HG02840 (cell line): ENCODE data around the gene NUP107.

Experiments
- ATAC-seq: cut with Tn5 transposase; IDR thresholded peaks from one replicate; pipeline ENCODE4 v1.9.1; 2021; ENCODE audit warnings: mild to moderate bottlenecking, moderate library complexity, moderate number of reproducible peaks; ENCODE audit not compliant: unreplicated experiment, low FRiP score

Gene NUP107

DNA sequence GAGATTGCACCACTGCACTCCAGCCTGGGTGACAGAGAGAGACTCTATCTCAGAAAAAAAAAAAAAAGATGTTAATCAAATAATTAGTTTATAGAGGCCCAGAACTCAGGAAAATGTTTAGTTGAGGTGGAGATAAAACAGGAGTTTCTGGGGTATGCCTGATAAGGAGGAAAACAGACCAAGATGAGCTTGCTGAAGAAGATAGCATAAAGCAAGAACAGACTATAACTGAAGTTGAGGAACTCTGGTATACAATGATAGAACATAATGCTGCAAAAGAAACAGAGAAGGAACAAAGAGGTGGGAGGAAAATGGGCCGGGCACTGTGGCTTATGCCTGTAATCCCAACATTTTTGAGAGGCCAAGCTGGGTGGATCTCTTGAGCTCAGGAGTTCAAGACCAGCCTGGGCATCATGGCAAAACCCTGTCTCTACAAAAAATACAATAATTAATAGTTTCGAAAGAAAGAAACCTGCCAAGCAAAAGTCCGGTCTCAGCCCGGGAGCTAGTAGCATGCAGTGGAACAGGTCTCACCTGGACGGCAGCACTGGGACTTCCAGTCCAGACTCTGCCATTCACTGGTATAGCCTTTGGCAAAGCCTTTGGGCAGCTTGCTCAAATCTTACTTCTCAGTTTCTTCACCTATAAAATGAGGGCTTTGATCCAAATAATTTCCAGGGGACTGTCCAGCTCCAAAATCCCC lies 84.6 kb downstream of the NUP107 start:
- no peak for ATAC-seq

GRCh38 chr12:68772714-68773113 lies 85.9 kb downstream of the NUP107 start:
- ATAC-seq: no peak

GRCh38 chr12:68773582-68773981 lies 86.8 kb downstream of the NUP107 start:
- ATAC-seq: no peak

DNA sequence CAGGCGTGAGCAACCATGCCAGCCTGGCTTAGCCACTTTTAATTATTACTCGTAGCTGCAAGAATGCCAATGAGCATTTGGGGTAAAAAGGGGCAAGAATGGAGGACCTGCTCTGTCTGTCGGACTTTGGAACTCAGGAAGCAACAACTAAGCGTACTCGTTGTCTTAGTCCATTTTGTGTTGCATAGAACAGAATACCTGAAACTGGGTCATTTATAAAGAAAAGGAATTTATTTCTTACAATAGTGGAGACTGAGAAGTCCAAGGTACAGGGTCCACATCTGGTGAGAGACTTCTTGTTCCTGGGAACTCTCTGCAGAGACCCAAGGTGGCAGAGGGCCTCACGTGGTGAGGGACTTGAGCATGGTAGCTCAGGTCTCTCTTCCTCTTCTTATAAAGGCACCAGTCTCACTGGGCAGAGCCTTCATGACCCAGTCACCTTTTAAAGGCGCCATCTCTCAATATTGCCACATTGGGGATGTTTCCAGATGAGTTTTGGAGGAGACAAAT lies 88.4 kb downstream of the NUP107 start:
- ATAC-seq: no peak

- ATAC-seq: no peak
These were observed 90.3 kb downstream of the NUP107 start for GRCh38 chr12:68776976-68777610.

DNA sequence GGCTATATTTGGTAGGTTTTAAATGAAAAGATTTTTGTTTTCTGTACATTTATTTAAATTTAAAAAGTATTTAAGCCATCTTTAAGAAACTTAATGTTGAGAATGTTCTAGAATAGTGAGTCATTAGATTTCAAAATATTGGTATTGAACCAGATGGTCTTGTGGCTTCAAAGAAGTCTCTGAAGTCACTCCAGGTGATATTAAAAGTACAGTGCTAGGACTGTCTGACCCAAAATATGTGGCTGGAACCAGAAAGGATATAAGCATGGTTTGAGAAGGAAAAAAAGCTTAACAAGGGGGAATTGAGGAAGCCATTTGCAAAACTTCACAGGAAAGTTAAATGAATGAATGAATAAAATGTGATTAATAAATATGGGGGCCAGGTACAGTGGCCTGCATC lies 92.5 kb downstream of the NUP107 start:
- ATAC-seq: no peak

- no peak for ATAC-seq
These were observed 94.0 kb downstream of the NUP107 start for GRCh38 chr12:68780731-68781130.

DNA sequence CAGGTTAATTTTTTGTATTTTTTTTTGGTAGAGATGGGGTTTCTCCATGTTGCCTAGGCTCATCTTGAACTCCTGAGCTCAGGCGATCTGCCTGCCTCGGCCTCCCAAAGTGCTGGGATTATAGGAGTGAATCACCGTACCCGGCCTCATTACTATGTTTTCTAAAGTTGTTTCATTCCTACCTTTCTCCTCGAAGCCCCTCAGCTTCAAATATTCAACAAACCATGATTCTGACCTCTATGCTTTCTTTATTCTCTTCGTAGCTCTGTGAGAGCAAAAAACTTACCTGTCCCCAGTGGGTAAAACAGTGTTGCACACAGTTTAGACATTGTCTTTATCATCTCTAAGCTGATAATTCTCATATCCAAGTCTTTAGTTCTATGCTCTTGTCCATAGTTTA lies 95.0 kb downstream of the NUP107 start:
- no peak for ATAC-seq

GRCh38 chr12:68784015-68784414 lies 97.2 kb downstream of the NUP107 start:
- ATAC-seq: no peak

DNA sequence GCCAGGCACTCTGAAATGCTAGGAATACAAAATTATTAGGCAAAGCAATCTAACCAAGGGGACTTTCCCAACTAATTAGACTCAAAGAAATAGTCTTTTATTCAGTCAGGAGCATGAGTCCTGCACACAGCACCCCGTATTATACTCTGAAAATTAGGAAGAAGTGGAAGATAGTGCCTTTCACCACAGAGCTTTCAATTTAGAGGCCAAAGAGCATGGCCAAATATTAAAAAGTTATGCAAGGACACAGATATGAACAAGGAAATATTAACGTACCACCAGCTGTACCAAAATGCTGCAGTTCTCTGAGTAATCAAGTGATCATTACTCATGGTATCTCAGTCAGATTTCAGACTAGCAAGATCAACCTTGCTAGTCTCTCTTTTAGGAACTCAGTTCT lies 98.6 kb downstream of the NUP107 start:
- ATAC-seq: no peak

GRCh38 chr12:68785823-68786222 lies 99.0 kb downstream of the NUP107 start:
- no peak for ATAC-seq

- no peak for ATAC-seq
These were observed 100.2 kb downstream of the NUP107 start for GRCh38 chr12:68786929-68787328.

DNA sequence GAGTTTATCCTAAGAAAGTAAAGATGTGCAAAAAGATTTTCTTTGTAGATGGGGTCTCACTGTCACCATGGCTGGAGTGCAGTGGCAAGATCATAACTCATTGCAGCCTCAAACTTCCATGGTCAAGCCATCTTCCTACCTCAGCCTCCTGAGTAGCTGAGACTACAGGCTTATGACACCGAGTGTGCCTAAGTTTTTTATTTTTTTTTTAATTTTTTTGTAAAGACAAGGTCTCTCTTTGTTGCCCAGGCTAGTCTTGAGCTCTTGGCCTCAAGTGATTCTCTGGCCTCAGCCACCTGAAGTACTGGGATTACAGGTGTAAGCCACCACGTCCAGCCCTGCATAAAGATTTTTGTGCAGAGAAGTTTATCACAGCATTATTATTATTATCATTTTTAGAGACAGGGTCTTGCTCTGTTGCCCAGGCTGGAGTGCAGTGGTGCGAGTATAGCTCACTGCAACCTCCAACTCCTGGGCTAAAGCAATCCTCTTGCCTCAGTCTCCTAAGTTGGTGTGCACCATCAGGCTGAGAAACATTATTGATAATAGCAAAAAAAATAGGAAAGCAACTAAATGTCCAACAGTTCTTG lies 101.9 kb downstream of the NUP107 start:
- no peak for ATAC-seq

- ATAC-seq: no peak
These were observed 102.5 kb downstream of the NUP107 start for GRCh38 chr12:68789144-68789878.

DNA sequence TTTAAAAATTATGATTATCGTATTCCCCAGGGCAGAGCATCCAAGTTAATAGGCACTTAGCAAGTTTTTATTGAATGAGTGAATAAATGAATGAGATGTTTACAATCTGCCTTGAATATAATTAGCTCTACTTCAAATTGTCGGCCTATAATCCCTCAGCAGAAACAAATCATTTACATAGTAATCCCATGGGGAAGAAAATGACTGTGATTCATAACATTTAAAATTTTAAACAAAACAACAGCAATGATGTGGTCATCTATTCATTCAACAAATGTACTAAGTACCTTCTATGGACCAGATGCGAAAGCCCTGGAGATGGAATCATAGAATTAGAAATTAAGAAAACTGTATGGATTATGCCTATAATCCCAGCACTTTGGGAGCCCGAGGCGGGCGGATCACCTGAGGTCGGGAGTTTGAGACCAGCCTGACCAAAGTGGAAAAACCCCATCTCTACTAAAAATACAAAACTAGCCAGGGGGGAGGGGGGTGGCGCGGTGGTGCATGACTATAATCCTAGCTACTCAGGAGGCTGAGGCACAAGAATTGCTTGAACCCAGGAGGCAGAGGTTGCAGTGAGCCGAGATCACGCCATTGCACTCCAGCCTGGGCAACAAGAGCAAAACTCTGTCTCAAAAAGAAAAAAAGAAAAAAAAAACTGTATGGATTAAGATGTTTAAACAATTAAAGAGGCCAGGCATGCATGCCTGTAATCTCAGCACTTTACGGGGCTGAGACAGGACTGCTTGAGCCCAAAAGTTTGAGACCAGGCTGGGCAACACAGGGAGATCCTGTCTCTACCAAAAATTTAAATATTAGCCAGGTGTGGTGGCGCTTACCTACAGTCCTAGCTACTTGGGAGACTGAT lies 103.5 kb downstream of the NUP107 start:
- ATAC-seq: no peak

DNA sequence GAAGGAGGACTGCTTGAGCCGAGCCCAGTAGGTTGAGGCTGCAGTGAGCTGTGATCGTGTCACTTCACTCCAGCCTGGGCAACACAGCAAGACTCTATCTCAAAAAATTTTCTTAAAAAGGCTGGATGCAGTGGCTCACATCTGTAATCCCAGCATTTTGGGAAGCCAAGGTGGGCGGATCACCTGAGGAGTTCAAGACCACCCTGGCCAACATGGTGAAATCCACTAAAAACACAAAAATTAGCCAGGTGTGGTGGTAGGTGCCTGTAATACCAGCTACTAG lies 104.1 kb downstream of the NUP107 start:
- ATAC-seq: no peak

GRCh38 chr12:68791897-68792481 lies 105.2 kb downstream of the NUP107 start:
- no peak for ATAC-seq

DNA sequence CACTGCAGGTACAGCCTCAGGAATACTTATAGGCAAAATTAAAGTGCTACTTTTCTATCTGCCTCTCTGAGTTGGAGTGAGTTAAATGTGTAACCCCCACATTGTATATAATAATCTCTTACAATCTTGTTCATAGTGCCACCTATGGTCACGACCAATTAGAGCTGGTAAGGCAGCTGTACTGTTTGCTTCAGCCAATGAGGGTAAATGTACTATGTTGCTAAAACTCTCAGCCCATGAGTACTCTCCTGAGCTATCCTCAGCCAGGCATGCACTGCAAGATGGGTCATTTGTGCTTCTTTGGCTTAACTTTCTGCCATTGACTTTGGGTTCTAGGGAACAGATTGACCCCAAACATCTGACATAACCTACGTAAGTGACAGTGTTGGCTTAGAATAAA lies 106.2 kb downstream of the NUP107 start:
- peak; percentile 70 for ATAC-seq

DNA sequence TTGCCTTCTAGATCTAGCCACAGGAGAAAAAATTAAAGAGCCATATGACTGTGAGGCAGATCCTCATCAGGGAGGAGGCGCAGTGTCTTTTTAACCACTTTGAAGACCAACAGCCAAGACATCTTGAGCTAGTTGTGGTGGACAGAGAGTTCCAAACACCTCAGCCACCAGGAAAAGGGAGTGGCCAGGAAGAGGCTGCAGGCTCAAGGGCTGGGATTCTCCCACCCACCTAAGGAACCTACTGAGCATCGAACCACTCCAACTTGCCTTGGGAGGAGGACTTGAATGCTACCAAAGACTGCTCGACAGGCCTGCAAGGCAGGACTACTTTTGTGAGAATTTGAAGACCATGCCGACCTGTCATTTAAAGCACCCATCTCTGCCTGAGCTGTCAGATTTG lies 106.7 kb downstream of the NUP107 start:
- ATAC-seq: no peak
